Retinal pigment epithelial cell (primary cell): ENCODE data around the gene BCAN.

ENCODE experiments used
- DNase-seq: peaks from one replicate; pipeline ENCODE4 v3.0.0-alpha.2; 2010; ENCODE audit warnings: low read depth
- H3K4me3 ChIP-seq: 2 replicates; pipeline ENCODE4 v1.5.1; 2011; ENCODE audit warnings: mild to moderate bottlenecking, low read length, control low read depth, moderate library complexity
- TF ChIP-seq, protein P1 (sequence below): conservative IDR thresholded peaks from 2 replicates; pipeline ENCODE4 v1.5.1; 2011; ENCODE audit warnings: low read depth, low read length, control low read depth, inconsistent platforms

BCAN gene

DNA sequence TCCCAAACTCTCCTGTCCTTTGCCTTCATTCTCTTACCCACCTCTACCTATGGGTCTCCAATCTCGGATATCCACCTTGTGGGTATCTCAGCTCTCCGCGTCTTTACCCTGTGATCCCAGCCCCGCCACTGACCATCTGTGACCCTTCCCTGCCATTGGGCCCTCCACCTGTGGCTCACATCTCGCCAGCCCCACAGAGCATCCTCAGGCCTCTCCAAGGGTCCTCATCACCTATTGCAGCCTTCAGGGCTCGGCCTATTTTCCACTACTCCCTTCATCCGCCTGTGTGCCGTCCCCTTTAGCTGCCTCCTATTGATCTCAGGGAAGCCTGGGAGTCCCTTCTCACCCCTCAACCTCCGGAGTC lies 11.1 kb downstream of the BCAN start:
- TF ChIP-seq, protein P1, sequence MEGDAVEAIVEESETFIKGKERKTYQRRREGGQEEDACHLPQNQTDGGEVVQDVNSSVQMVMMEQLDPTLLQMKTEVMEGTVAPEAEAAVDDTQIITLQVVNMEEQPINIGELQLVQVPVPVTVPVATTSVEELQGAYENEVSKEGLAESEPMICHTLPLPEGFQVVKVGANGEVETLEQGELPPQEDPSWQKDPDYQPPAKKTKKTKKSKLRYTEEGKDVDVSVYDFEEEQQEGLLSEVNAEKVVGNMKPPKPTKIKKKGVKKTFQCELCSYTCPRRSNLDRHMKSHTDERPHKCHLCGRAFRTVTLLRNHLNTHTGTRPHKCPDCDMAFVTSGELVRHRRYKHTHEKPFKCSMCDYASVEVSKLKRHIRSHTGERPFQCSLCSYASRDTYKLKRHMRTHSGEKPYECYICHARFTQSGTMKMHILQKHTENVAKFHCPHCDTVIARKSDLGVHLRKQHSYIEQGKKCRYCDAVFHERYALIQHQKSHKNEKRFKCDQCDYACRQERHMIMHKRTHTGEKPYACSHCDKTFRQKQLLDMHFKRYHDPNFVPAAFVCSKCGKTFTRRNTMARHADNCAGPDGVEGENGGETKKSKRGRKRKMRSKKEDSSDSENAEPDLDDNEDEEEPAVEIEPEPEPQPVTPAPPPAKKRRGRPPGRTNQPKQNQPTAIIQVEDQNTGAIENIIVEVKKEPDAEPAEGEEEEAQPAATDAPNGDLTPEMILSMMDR: no peak
- H3K4me3 ChIP-seq: no peak overlapping the region
- DNase-seq: no peak

DNA sequence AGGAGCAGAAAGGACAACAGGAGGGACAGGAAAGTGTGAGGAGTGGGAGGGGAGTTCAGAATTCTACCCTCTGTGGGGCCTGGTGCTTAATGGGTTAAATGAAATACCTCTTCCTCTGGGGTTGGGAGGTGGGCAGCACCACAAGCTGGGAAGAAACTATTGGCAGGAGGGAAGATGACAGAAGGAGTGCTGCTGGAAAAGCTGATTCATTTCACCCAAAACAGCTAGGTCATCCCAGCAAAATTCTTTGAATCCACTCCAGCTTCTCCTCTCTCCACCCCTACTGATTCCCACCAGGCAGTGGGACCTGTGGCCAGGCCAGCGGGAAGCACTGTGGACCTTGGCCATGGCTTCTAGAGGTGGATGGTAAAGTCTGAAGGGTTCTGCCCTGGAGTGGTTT lies 12.8 kb downstream of the BCAN start:
- TF ChIP-seq, protein P1: no peak
- H3K4me3 ChIP-seq: no peak overlapping the region
- DNase-seq: no peak

DNA sequence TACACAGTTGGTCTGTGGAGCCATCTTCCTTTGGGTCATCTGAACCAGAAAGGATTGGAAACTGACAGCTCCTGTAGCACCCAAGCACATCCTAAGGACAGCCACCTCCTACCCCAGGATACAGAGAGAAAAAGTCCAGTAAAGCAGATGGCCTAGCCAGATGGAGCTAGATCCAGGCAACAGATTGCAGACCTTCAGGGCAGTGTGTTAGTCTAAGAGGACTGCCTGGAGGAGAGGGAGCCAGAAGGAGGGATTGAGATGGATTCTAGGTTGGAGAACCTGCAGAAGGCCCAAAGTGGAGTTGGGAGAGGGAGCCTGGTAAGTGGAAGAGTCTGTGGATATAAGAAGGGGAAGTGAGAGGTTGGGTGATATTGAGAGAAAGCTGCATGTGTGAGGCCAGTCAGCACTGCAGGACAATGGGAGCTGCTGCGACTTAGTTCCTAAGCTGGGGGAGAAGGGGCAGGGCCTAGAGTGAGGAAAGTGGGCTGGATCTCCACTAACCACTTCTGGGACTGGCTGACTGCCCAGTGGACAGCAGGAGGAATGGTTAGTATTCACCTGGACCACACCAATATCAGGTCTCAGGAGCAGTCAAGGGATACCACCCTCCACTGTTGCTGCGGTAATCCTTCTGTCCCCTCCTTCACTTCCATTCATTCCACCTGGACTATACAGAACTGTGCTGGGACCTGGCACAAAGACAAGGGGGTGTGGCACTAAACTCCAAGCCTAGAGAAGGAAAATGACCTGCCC lies 13.4 kb downstream of the BCAN start:
- TF ChIP-seq, protein P1: no peak
- no peak overlapping the region for H3K4me3 ChIP-seq
- DNase-seq: no peak

DNA sequence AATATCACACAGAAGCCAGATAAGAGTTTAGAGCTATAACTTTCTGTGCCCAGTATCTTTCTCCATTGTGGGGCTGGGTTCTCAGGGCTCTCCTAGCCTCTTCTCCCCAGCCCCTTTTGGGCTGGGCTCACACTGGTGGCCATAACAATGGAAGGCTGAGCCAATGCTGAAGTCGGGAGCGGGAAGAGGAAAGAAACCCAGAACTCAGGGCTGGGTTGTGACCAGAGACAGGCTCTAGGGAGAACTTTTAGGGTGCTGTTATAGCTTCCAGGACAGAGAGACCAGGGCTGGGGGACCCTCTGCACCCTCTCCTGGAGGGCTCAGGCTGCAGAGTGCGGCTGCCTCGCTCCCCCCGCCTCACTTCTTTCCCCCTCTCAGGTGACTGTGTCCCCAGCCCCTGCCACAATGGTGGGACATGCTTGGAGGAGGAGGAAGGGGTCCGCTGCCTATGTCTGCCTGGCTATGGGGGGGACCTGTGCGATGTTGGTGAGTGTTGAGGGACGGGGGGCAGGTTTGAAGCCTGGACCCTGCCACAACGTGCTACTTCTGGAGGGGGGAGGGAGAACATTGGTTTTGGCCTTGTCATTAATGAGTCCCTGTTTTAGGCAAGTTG lies 14.1 kb downstream of the BCAN start:
- TF ChIP-seq, protein P1: no peak
- no peak overlapping the region for H3K4me3 ChIP-seq
- no peak for DNase-seq

DNA sequence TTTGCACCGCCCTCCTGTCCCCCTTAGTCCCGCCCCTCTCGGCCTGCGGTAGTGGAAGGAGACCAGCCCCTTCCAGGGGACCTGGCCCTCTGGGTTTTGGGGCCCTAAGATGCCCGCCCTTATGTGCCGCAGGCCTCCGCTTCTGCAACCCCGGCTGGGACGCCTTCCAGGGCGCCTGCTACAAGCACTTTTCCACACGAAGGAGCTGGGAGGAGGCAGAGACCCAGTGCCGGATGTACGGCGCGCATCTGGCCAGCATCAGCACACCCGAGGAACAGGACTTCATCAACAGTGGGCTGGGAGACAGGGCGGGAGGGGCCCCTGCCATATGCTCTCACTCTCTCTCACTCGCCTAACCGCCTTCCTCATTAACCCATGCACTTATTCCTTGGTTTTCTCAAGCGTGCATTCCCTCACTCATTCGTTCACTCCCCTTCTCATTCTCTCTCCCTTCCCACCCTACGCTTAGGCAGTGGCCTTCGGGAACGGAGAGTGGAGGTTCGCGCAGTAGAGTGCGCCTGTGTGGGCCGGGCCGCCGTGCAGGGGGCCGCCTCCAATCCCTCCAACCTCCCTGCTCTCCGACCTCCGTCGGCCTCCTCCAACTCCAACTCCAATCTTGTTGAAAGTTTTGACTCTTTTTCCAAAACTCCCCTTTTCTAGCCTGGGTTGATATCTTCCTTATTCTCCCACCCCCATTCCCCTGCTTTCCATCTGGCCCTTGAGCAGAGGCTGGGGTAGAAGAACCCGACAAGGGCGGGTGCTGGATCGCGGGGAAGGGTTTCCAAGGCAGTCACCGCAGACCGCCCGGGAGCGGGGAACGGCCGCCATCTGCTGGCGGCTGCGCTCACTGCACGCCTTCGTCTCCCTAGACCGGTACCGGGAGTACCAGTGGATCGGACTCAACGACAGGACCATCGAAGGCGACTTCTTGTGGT lies 15.2 kb downstream of the BCAN start:
- H3K4me3 ChIP-seq: peak overlapping the region; percentile 5
- no peak for DNase-seq
- TF ChIP-seq, protein P1: peak; percentile 96

DNA sequence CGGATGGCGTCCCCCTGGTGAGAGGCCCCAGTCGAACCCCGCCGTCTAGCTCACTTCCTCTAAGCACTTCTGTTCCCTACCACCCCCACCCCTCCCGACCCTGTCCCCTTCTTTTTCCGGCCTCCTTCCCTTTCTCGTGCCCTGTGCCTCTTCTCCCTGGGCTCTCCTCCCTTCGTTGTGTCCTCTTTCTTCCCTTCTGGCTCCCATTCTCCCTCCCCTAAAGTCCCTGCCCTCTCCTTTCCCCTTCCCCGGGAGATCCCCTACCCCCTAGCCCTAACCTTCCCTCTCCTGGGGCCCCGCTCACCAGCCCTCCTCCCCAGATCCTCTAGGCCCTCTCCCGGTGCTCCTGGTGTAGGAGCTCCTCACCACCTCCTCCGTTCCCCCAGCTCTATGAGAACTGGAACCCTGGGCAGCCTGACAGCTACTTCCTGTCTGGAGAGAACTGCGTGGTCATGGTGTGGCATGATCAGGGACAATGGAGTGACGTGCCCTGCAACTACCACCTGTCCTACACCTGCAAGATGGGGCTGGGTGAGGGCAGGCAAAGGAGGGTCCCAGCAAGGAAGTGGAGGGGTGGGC lies 15.9 kb downstream of the BCAN start:
- TF ChIP-seq, protein P1: no peak
- no peak for DNase-seq
- no peak overlapping the region for H3K4me3 ChIP-seq
